ENCODE measurements around the gene PLEKHD1. TPM values are rescaled to one million over a fixed set of nuclear protein-coding genes. Genes with fewer than 3 reads are reported as not detected.

PLEKHD1 gene
- total and polyA plus RNA-seq, 2 of the 8 experiments (the other 6 are each of a cell fraction or from before 2014, with no cell fraction given), result 0.24 to 0.48 TPM

DNA sequence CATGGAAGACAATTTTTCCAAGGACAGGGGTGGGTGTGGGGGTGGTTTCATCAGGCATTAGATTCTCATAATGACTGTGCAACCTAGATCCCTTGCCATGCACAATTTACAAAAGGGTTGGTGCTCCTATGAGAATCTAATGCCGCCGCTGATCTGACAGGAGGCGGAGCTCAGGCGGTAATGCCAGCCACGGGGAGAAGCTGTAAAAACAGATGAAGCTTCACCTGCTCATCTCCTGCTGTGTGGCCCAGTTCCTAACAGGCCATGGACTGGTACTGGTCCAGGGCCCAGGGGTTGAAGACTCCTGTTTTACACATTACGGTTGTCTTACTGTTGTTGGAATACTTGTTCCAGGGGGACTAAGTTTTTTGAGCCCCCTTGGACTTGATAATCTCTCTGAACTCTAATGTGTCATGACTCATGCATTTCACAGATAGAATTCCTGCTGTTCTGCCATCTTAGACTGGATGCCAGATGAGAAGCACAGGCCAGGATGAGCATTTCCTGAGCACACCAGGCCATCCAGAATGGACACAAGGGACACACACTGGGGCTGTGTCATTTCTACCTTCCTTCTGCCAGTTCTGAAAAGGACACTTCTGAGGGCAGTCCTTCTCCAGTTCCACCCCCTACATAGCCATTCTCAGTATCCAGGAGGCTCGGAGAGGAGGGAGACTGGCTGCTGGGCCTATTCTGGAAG, 5.8 kb downstream of the PLEKHD1 start:
- POLR2A ChIA-PET (ENCODE audit: partially characterized antibody), result no interaction called here
- Histone ChIP-seq H2BK20ac (ENCODE audit: low read length) (no peak overlapping the region), H2BK120ac (replicated peaks; ENCODE audit: low read depth, low read length) (no peak overlapping the region), H3K4me2 (ENCODE audit: insufficient read depth in 1 of 2, low read depth in 2 of 2, low read length in 2 of 2) (no peak overlapping the region), H3K23ac (ENCODE audit: insufficient read length) (no peak overlapping the region), H4K8ac (ENCODE audit: extremely low read depth, insufficient read depth, low read length) (no peak overlapping the region), H2BK15ac (ENCODE audit: low read length) (no peak overlapping the region), H2AK5ac (ENCODE audit: low read depth, low read length) (no peak overlapping the region), H3K4me1 (replicated peaks in 1 of 4; ENCODE audit: control insufficient read depth in 3 of 4, insufficient read depth in 4 of 4, low read length in 3 of 4) (no peaks in the 10 kb centered on the region), H3K79me1 (ENCODE audit: low read depth, low read length) (no peaks in the 10 kb centered on the region), H3K56ac (replicated peaks; ENCODE audit: insufficient read length, low read depth, low read length) (no peak overlapping the region), H2AFZ (ENCODE audit: low read length) (no peak overlapping the region), H3K18ac (ENCODE audit: extremely low read depth, low read length) (no peak overlapping the region), H4K91ac (replicated peaks; ENCODE audit: insufficient read length, low read length) (no peak overlapping the region), H3K27ac (ENCODE audit: low read depth, low read length) (no peak overlapping the region), H3K4ac (replicated peaks; ENCODE audit: insufficient read length, low read depth, low read length) (no peak overlapping the region), H3K9me3 (ENCODE audit: insufficient read depth in 2 of 2, low read depth in 1 of 2, low read length in 1 of 2) (no peaks in the 10 kb centered on the region), H3K4me3 (ENCODE audit: extremely low read depth in 1 of 4, insufficient read depth in 2 of 4, low read depth in 3 of 4, low read length in 4 of 4) (no peak overlapping the region), H3K27me3 (replicated peaks in 1 of 4; ENCODE audit: control insufficient read depth in 3 of 4, extremely low read depth in 1 of 4, insufficient read depth in 3 of 4, low read length in 3 of 4) (peaks cover 10 to 16% (median 13%) of the 10 kb centered on the region in 4 experiments), H3K36me3 (ENCODE audit: control insufficient read depth in 2 of 4, insufficient read depth in 4 of 4, low read length in 3 of 4) (no peaks in the 10 kb centered on the region), H2BK12ac (ENCODE audit: low read depth, low read length) (no peak overlapping the region), H3K14ac (ENCODE audit: insufficient read length) (no peak overlapping the region), H4K5ac (ENCODE audit: insufficient read length, low read depth, low read length) (no peak overlapping the region), H3K9ac (replicated peaks in 1 of 4; ENCODE audit: extremely low read depth in 1 of 4, low read depth in 3 of 4, low read length in 3 of 4) (no peak overlapping the region), H2BK5ac (ENCODE audit: low read depth, low read length) (no peak overlapping the region), H3K23me2 (ENCODE audit: low read depth, low read length) (no peaks in the 10 kb centered on the region), H3K79me2 (ENCODE audit: control insufficient read depth in 1 of 2, insufficient read depth in 2 of 2, low read length in 2 of 2) (no peaks in the 10 kb centered on the region), H4K20me1 (replicated peaks in 1 of 2; ENCODE audit: control insufficient read depth in 1 of 2, insufficient read depth in 2 of 2, low read length in 2 of 2) (no peaks in the 10 kb centered on the region)
- DNase-seq (ENCODE audit: low read depth in 1 of 2, low spot score in 2 of 2) (no peak), FAIRE-seq (no peak)
- CTCF ChIA-PET (ENCODE audit: partially characterized antibody), result interaction anchor here (2.0 to 5.0 kb wide), 4 partner anchors 13 to 29 kb away, joined by 10 to 41 read pairs (median 28); no protein-coding TSS in a partner anchor
- WGBS, 2 experiments (ENCODE audit: extremely low coverage in 1 of 2, insufficient coverage in 1 of 2, insufficient read length in 1 of 2, insufficient replicate concordance in 2 of 2, low coverage in 1 of 2, low lambda C conversion rate in 2 of 2, missing lambda C conversion rate in 1 of 2), result 84% methylated on average over 7 of the region's 7 CpGs; no CpG with 5 or more reads in 1 of the 2 experiments
- TF ChIP-seq, protein P1, sequence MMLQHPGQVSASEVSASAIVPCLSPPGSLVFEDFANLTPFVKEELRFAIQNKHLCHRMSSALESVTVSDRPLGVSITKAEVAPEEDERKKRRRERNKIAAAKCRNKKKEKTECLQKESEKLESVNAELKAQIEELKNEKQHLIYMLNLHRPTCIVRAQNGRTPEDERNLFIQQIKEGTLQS (IDR thresholded peaks at IDR 0.05; ENCODE audit: insufficient read depth, low read depth, low read length), result no peak
- TF ChIP-seq EZH2 (IDR thresholded peaks at IDR 0.05; ENCODE audit: low read depth, low read length, severe bottlenecking) (no peak), SIX5 (IDR thresholded peaks at IDR 0.05; ENCODE audit: low read depth, low read length) (no peak), NANOG (IDR thresholded peaks at IDR 0.05; ENCODE audit: insufficient read depth, low read depth, low read length, poor library complexity, severe bottlenecking) (no peak), ZNF274 (IDR thresholded peaks at IDR 0.05; ENCODE audit: borderline replicate concordance, extremely low read depth, low read length) (no peak), HDAC2 (IDR thresholded peaks at IDR 0.05; ENCODE audit: borderline replicate concordance in 1 of 2, low read depth in 2 of 2, low read length in 2 of 2) (no peak), TEAD4 (IDR thresholded peaks at IDR 0.05; ENCODE audit: low read depth, low read length) (no peak), POU5F1 (IDR thresholded peaks at IDR 0.05; ENCODE audit: low read depth, low read length) (no peak), KDM4A (IDR thresholded peaks at IDR 0.05; ENCODE audit: low read depth, low read length, severe bottlenecking) (no peak), EP300 (IDR thresholded peaks at IDR 0.05; ENCODE audit: borderline replicate concordance in 1 of 2, low read depth in 2 of 2, low read length in 2 of 2) (no peak)
- TF ChIP-seq, protein P2, sequence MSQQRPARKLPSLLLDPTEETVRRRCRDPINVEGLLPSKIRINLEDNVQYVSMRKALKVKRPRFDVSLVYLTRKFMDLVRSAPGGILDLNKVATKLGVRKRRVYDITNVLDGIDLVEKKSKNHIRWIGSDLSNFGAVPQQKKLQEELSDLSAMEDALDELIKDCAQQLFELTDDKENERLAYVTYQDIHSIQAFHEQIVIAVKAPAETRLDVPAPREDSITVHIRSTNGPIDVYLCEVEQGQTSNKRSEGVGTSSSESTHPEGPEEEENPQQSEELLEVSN (IDR thresholded peaks at IDR 0.05), result no peak
